Measurements from ENCODE around the gene PIWIL1. TPM values are rescaled to one million over a fixed set of nuclear protein-coding genes. Genes with fewer than 3 reads are reported as not detected.

The PIWIL1 gene
- total and polyA plus RNA-seq, 11 donors: not detected

- Histone ChIP-seq H3K4me1 (no peaks in the 10 kb centered on the region), H3K27me3 (peaks cover 0 to 13% (median 0%) of the 10 kb centered on the region in 9 donors), H3K27ac (no peak overlapping the region), H3K4me3 (no peak overlapping the region), H3K36me3 (no peaks in the 10 kb centered on the region), H3K9me3 (peaks cover 0 to 8% (median 0%) of the 10 kb centered on the region in 12 donors)
- DNase-seq (no peak), ATAC-seq (no peak)
- intact Hi-C loops (cut with DNase I): no loop called here
- 76 to 86% (median 82%) methylated on average over 14 of the region's 14 CpGs for WGBS, 4 donors
- TF ChIP-seq CTCF (IDR thresholded peaks at IDR 0.05): no peak
Measured at GRCh38 chr12:130301559-130301958, 36.1 kb upstream of the PIWIL1 start.

- intact Hi-C loops (cut with DNase I): no loop called here
Measured at GRCh38 chr12:130303781-130304180, 33.9 kb upstream of the PIWIL1 start.

GRCh38 chr12:130307859-130308258 lies 29.8 kb upstream of the PIWIL1 start:
- Histone ChIP-seq H3K27ac (no peak overlapping the region), H3K9me3 (no peaks in the 10 kb centered on the region), H3K4me1 (no peaks in the 10 kb centered on the region), H3K4me3 (no peak overlapping the region), H3K27me3 (peaks cover 0 to 8% (median 0%) of the 10 kb centered on the region in 9 donors), H3K36me3 (no peaks in the 10 kb centered on the region)
- TF ChIP-seq POLR2A (IDR thresholded peaks at IDR 0.05): no peak
- no peak for TF ChIP-seq CTCF (IDR thresholded peaks at IDR 0.05)
- no peak for DNase-seq
- WGBS, 4 donors: 79 to 85% (median 83%) methylated on average over 14 of the region's 14 CpGs
- ATAC-seq: no peak
- intact Hi-C loops (cut with DNase I): no loop called here

More at GRCh38 chr12:130303781-130304180, 33.9 kb upstream of the PIWIL1 start:
- Histone ChIP-seq H3K9me3 (no peaks in the 10 kb centered on the region), H3K27ac (no peak overlapping the region), H3K4me3 (no peak overlapping the region), H3K36me3 (no peaks in the 10 kb centered on the region), H3K27me3 (peaks cover 0 to 13% (median 0%) of the 10 kb centered on the region in 9 donors), H3K4me1 (no peaks in the 10 kb centered on the region)
- DNase-seq: no peak
- 79 to 89% (median 83%) methylated on average over 8 of the region's 8 CpGs for WGBS, 4 donors
- ATAC-seq: no peak
- TF ChIP-seq POLR2A (IDR thresholded peaks at IDR 0.05) (no peak), CTCF (IDR thresholded peaks at IDR 0.05) (no peak)

GRCh38 chr12:130308393-130308792 lies 29.3 kb upstream of the PIWIL1 start:
- DNase-seq (no peak), ATAC-seq (no peak)
- no peak overlapping the region for H3K27ac ChIP-seq
- no peak for TF ChIP-seq POLR2A (IDR thresholded peaks at IDR 0.05)
- no peak for TF ChIP-seq CTCF (IDR thresholded peaks at IDR 0.05)
- H3K9me3 ChIP-seq: no peaks in the 10 kb centered on the region
- intact Hi-C loops (cut with DNase I): no loop called here
- no peaks in the 10 kb centered on the region for H3K36me3 ChIP-seq
- 88 to 90% (median 89%) methylated on average over 6 of the region's 6 CpGs for WGBS, 4 donors
- H3K27me3 ChIP-seq: peaks cover 0 to 8% (median 0%) of the 10 kb centered on the region in 9 donors
- H3K4me3 ChIP-seq: no peak overlapping the region
- H3K4me1 ChIP-seq: no peaks in the 10 kb centered on the region

Measured in heart left ventricle (tissue), 16 donors.